Adrenal gland (tissue), 5 donors: Measurements from ENCODE around the gene NDUFV2.

Experiments
- POLR2A ChIP-seq, 2 donors: fragments of 450-650 bp; IDR thresholded peaks; one replicate each; pipeline ENCODE4 v1.6.1; 2017; ENCODE audit warnings: antibody characterized with exemption in 2 of 2, mild to moderate bottlenecking in 2 of 2, moderate library complexity in 1 of 2
- TF ChIP-seq, protein P1 (sequence below), 6 experiments: fragments of 450-650 bp in 4 of 6; fragments of 200-600 bp in 2 of 6; sonication (generic) in 1 of 6; IDR thresholded peaks; 1 replicate in 5 of 6; 2 replicates in 1 of 6; pipeline versions ENCODE4 v1.5.1 to v1.8.0; 2016 to 2021; ENCODE audit warnings: antibody characterized with exemption in 6 of 6, mild to moderate bottlenecking in 2 of 6, moderate library complexity in 1 of 6
- donor health status: DM: no; HTN: no; CAD: no.

DNA sequence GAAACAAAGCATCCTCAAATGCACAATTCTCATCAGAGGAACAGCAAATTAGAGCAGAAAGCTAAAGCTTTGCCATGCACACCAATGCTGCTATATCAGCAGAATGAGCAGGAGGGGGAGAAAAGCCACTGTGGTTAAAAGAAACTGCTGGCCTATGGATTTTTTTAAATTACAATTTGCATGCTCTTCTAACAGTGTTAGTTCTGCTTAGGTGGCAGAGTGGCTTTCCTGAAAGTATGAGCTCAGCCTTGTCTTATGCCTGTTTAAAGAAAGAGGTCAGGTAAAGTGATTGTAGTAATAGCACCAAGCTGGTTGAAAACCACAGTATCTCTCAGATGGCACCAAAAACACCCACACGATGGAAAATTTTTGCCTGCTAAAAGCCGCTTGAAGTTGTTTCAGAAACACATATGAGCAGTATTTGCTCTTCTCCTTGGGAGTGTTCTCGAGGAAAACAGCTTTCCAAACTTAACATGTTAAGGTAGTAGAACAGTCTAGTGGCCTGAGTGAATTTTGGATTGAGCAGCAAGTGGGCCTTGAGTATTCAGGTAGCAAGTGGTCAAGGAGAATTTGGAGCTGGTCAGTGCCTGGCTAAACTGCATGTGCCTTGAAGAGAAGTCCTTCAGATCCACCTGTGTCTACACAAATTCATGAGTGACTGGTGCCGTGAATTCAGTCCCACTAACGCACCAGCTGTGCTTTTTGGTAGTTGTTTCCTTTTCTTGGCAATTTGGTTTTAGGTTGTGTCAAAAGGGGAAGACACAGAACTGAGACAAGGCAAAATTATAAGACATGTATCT lies 19.6 kb upstream of the NDUFV2 start:
- TF ChIP-seq, protein P1, sequence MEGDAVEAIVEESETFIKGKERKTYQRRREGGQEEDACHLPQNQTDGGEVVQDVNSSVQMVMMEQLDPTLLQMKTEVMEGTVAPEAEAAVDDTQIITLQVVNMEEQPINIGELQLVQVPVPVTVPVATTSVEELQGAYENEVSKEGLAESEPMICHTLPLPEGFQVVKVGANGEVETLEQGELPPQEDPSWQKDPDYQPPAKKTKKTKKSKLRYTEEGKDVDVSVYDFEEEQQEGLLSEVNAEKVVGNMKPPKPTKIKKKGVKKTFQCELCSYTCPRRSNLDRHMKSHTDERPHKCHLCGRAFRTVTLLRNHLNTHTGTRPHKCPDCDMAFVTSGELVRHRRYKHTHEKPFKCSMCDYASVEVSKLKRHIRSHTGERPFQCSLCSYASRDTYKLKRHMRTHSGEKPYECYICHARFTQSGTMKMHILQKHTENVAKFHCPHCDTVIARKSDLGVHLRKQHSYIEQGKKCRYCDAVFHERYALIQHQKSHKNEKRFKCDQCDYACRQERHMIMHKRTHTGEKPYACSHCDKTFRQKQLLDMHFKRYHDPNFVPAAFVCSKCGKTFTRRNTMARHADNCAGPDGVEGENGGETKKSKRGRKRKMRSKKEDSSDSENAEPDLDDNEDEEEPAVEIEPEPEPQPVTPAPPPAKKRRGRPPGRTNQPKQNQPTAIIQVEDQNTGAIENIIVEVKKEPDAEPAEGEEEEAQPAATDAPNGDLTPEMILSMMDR (IDR thresholded peaks at IDR 0.05): no peak
- no peak for TF ChIP-seq POLR2A (IDR thresholded peaks at IDR 0.05)
